Measurements from ENCODE around the gene SOX14. TPM values are rescaled to one million over a fixed set of nuclear protein-coding genes. Genes with fewer than 3 reads are reported as not detected.

Gene SOX14
- not detected in 2 replicates for total RNA-seq (2012; rRNA removed)

GRCh38 chr3:137764001-137764433, at the start of gene SOX14:
Gene SOX14, plus strand, starts transcription at chr3:137764315. Its CDS starts 470 bp downstream, at chr3:137764785.
- H3K4me2 ChIP-seq (ENCODE audit: low read length) = peak within 1 kb of the TSS; percentile 49
- no peak within 1 kb of the TSS for H3K4me3 ChIP-seq (ENCODE audit: low read length)
- H3K4me1 ChIP-seq (ENCODE audit: control insufficient read depth, insufficient read depth, low read length) = peaks cover 9% of the 10 kb centered on the region
- no peak within 1 kb of the TSS for H3K9ac ChIP-seq (ENCODE audit: low read depth, low read length)
- H3K27me3 ChIP-seq (ENCODE audit: control insufficient read depth, insufficient read depth, low read length) = peaks cover 93% of the 10 kb centered on the region
- H3K9me3 ChIP-seq (replicated peaks; ENCODE audit: low read length) = no peaks in the 10 kb centered on the region
- no peaks in the 10 kb centered on the region for H3K36me3 ChIP-seq (ENCODE audit: insufficient read depth, low read length)

GRCh38 chr3:137714551-137714950, 49.6 kb upstream of the SOX14 start:
- H3K27me3 ChIP-seq (ENCODE audit: control insufficient read depth, insufficient read depth, low read length) = no peaks in the 10 kb centered on the region
- H3K4me1 ChIP-seq (ENCODE audit: control insufficient read depth, insufficient read depth, low read length) = no peaks in the 10 kb centered on the region
- H3K4me3 ChIP-seq (ENCODE audit: low read length) = no peak overlapping the region
- H3K4me2 ChIP-seq (ENCODE audit: low read length) = no peak overlapping the region
- no peak overlapping the region for H3K9ac ChIP-seq (ENCODE audit: low read depth, low read length)
- no peaks in the 10 kb centered on the region for H3K36me3 ChIP-seq (ENCODE audit: insufficient read depth, low read length)
- H3K9me3 ChIP-seq (replicated peaks; ENCODE audit: low read length) = no peaks in the 10 kb centered on the region

GRCh38 chr3:137724240-137724639, 39.9 kb upstream of the SOX14 start:
- Histone ChIP-seq H3K27me3 (ENCODE audit: control insufficient read depth, insufficient read depth, low read length) (no peaks in the 10 kb centered on the region), H3K36me3 (ENCODE audit: insufficient read depth, low read length) (no peaks in the 10 kb centered on the region), H3K4me2 (ENCODE audit: low read length) (no peak overlapping the region), H3K4me3 (ENCODE audit: low read length) (no peak overlapping the region), H3K9me3 (replicated peaks; ENCODE audit: low read length) (no peaks in the 10 kb centered on the region), H3K4me1 (ENCODE audit: control insufficient read depth, insufficient read depth, low read length) (no peaks in the 10 kb centered on the region), H3K9ac (ENCODE audit: low read depth, low read length) (no peak overlapping the region)

GRCh38 chr3:137737208-137737607, 26.9 kb upstream of the SOX14 start:
- Histone ChIP-seq H3K27me3 (ENCODE audit: control insufficient read depth, insufficient read depth, low read length) (no peaks in the 10 kb centered on the region), H3K36me3 (ENCODE audit: insufficient read depth, low read length) (no peaks in the 10 kb centered on the region), H3K9me3 (replicated peaks; ENCODE audit: low read length) (peaks cover 8% of the 10 kb centered on the region)

GRCh38 chr3:137738710-137739109, 25.4 kb upstream of the SOX14 start:
- Histone ChIP-seq H3K27me3 (ENCODE audit: control insufficient read depth, insufficient read depth, low read length) (no peaks in the 10 kb centered on the region), H3K4me3 (ENCODE audit: low read length) (no peak overlapping the region), H3K9me3 (replicated peaks; ENCODE audit: low read length) (peaks cover 8% of the 10 kb centered on the region), H3K4me1 (ENCODE audit: control insufficient read depth, insufficient read depth, low read length) (no peaks in the 10 kb centered on the region), H3K4me2 (ENCODE audit: low read length) (no peak overlapping the region), H3K9ac (ENCODE audit: low read depth, low read length) (no peak overlapping the region), H3K36me3 (ENCODE audit: insufficient read depth, low read length) (no peaks in the 10 kb centered on the region)

More at GRCh38 chr3:137737208-137737607, 26.9 kb upstream of the SOX14 start:
- Histone ChIP-seq H3K4me3 (ENCODE audit: low read length) (no peak overlapping the region), H3K4me1 (ENCODE audit: control insufficient read depth, insufficient read depth, low read length) (no peaks in the 10 kb centered on the region), H3K4me2 (ENCODE audit: low read length) (no peak overlapping the region), H3K9ac (ENCODE audit: low read depth, low read length) (no peak overlapping the region)

- H3K4me1 ChIP-seq (ENCODE audit: control insufficient read depth, insufficient read depth, low read length) = no peaks in the 10 kb centered on the region
- H3K27me3 ChIP-seq (ENCODE audit: control insufficient read depth, insufficient read depth, low read length) = no peaks in the 10 kb centered on the region
- no peaks in the 10 kb centered on the region for H3K9me3 ChIP-seq (replicated peaks; ENCODE audit: low read length)
- no peak overlapping the region for H3K4me2 ChIP-seq (ENCODE audit: low read length)
- no peak overlapping the region for H3K4me3 ChIP-seq (ENCODE audit: low read length)
- H3K9ac ChIP-seq (ENCODE audit: low read depth, low read length) = no peak overlapping the region
- H3K36me3 ChIP-seq (ENCODE audit: insufficient read depth, low read length) = no peaks in the 10 kb centered on the region
These were observed 20.5 kb upstream of the SOX14 start for GRCh38 chr3:137743608-137744007.

- Histone ChIP-seq H3K4me1 (ENCODE audit: control insufficient read depth, insufficient read depth, low read length) (no peaks in the 10 kb centered on the region), H3K4me3 (ENCODE audit: low read length) (no peak overlapping the region), H3K36me3 (ENCODE audit: insufficient read depth, low read length) (no peaks in the 10 kb centered on the region), H3K9me3 (replicated peaks; ENCODE audit: low read length) (no peaks in the 10 kb centered on the region), H3K27me3 (ENCODE audit: control insufficient read depth, insufficient read depth, low read length) (no peaks in the 10 kb centered on the region), H3K9ac (ENCODE audit: low read depth, low read length) (no peak overlapping the region), H3K4me2 (ENCODE audit: low read length) (no peak overlapping the region)
These were observed 17.3 kb upstream of the SOX14 start for GRCh38 chr3:137746808-137747207.

- Histone ChIP-seq H3K4me1 (ENCODE audit: control insufficient read depth, insufficient read depth, low read length) (no peaks in the 10 kb centered on the region), H3K9ac (ENCODE audit: low read depth, low read length) (no peak overlapping the region), H3K4me3 (ENCODE audit: low read length) (no peak overlapping the region), H3K27me3 (ENCODE audit: control insufficient read depth, insufficient read depth, low read length) (peaks cover 50% of the 10 kb centered on the region), H3K4me2 (ENCODE audit: low read length) (no peak overlapping the region), H3K9me3 (replicated peaks; ENCODE audit: low read length) (no peaks in the 10 kb centered on the region), H3K36me3 (ENCODE audit: insufficient read depth, low read length) (no peaks in the 10 kb centered on the region)
These were observed 4.6 kb upstream of the SOX14 start for GRCh38 chr3:137759505-137759904.

- no peak overlapping the region for H3K9ac ChIP-seq (ENCODE audit: low read depth, low read length)
- no peak overlapping the region for H3K4me2 ChIP-seq (ENCODE audit: low read length)
- no peaks in the 10 kb centered on the region for H3K36me3 ChIP-seq (ENCODE audit: insufficient read depth, low read length)
- H3K27me3 ChIP-seq (ENCODE audit: control insufficient read depth, insufficient read depth, low read length) = peaks cover 61% of the 10 kb centered on the region
- H3K4me3 ChIP-seq (ENCODE audit: low read length) = no peak overlapping the region
- no peaks in the 10 kb centered on the region for H3K4me1 ChIP-seq (ENCODE audit: control insufficient read depth, insufficient read depth, low read length)
- H3K9me3 ChIP-seq (replicated peaks; ENCODE audit: low read length) = no peaks in the 10 kb centered on the region
These were observed 3.6 kb upstream of the SOX14 start for GRCh38 chr3:137760341-137761098.

GRCh38 chr3:137761099-137761562, 3.0 kb upstream of the SOX14 start:
- Histone ChIP-seq H3K27me3 (ENCODE audit: control insufficient read depth, insufficient read depth, low read length) (peaks cover 67% of the 10 kb centered on the region), H3K9me3 (replicated peaks; ENCODE audit: low read length) (no peaks in the 10 kb centered on the region)

GRCh38 chr3:137761563-137762503, 2.3 kb upstream of the SOX14 start:
- Histone ChIP-seq H3K4me2 (ENCODE audit: low read length) (no peak overlapping the region), H3K4me3 (ENCODE audit: low read length) (no peak overlapping the region), H3K9ac (ENCODE audit: low read depth, low read length) (no peak overlapping the region), H3K36me3 (ENCODE audit: insufficient read depth, low read length) (no peaks in the 10 kb centered on the region), H3K9me3 (replicated peaks; ENCODE audit: low read length) (no peaks in the 10 kb centered on the region), H3K27me3 (ENCODE audit: control insufficient read depth, insufficient read depth, low read length) (peaks cover 74% of the 10 kb centered on the region), H3K4me1 (ENCODE audit: control insufficient read depth, insufficient read depth, low read length) (no peaks in the 10 kb centered on the region)

More at GRCh38 chr3:137761099-137761562, 3.0 kb upstream of the SOX14 start:
- Histone ChIP-seq H3K36me3 (ENCODE audit: insufficient read depth, low read length) (no peaks in the 10 kb centered on the region), H3K4me2 (ENCODE audit: low read length) (no peak overlapping the region), H3K4me3 (ENCODE audit: low read length) (no peak overlapping the region), H3K4me1 (ENCODE audit: control insufficient read depth, insufficient read depth, low read length) (no peaks in the 10 kb centered on the region), H3K9ac (ENCODE audit: low read depth, low read length) (no peak overlapping the region)
